Fibroblast of lung (primary cell): ENCODE measurements around the gene EPB41L1.

Experiments used
- CTCF ChIP-seq, 2 donors: IDR thresholded peaks in 1 of 2; conservative IDR thresholded peaks in 1 of 2; 1 replicate in 1 of 2; 2 replicates in 1 of 2; pipeline ENCODE4 v1.5.1; 2011 to 2012; ENCODE audit warnings: low read length in 2 of 2, control low read depth in 1 of 2, inconsistent platforms in 1 of 2, low read depth in 1 of 2, mild to moderate bottlenecking in 1 of 2
- EZH2 ChIP-seq: IDR thresholded peaks from 2 replicates; pipeline ENCODE4 v1.5.1; 2012; ENCODE audit warnings: low read length, control low read depth, mild to moderate bottlenecking; ENCODE audit errors: missing control alignments

- no peak for TF ChIP-seq CTCF (conservative IDR thresholded peaks at IDR 0.05 in 1 of 2, IDR thresholded peaks at IDR 0.05 in 1 of 2; ENCODE audit: low read depth in 1 of 2, low read length in 2 of 2)
- TF ChIP-seq EZH2 = no peak
Measured at GRCh38 chr20:36159833-36160232, 5.3 kb downstream of the EPB41L1 start.
